Stimulated activated naive CD8-positive, alpha-beta T cell treated with anti-CD3 and anti-CD28 coated beads, Interleukin-15, Interleukin-2, amounts not matched to agents 100 ng/mL and 50 ng/mL, for 24 hours (primary cell): ENCODE measurements around the gene CEP164.

ENCODE experiments used
- H3K27ac Mint-ChIP-seq: one replicate; pipeline ENCODE4 v1.8.0; 2021; ENCODE audit warnings: mild to moderate bottlenecking, mixed read lengths
- H3K27me3 Mint-ChIP-seq: one replicate; pipeline ENCODE4 v1.8.0; 2021; ENCODE audit warnings: mixed read lengths
- H3K36me3 Mint-ChIP-seq: one replicate; pipeline ENCODE4 v1.8.0; 2021; ENCODE audit warnings: low read depth, mixed read lengths
- H3K4me1 Mint-ChIP-seq: one replicate; pipeline ENCODE4 v1.8.0; 2021; ENCODE audit warnings: low read depth, mixed read lengths
- H3K4me3 Mint-ChIP-seq: one replicate; pipeline ENCODE4 v1.8.0; 2021; ENCODE audit warnings: mild to moderate bottlenecking, mixed read lengths
- H3K9me3 Mint-ChIP-seq: one replicate; pipeline ENCODE4 v1.8.0; 2021; ENCODE audit warnings: mixed read lengths

The CEP164 gene

GRCh38 chr11:117299351-117300282 is 28.0 kb upstream of the CEP164 start:
- Mint-ChIP-seq H3K27me3 (no peaks in the 10 kb centered on the region), H3K4me1 (no peaks in the 10 kb centered on the region), H3K27ac (no peak overlapping the region), H3K36me3 (no peaks in the 10 kb centered on the region), H3K9me3 (no peaks in the 10 kb centered on the region), H3K4me3 (no peak overlapping the region)

- no peaks in the 10 kb centered on the region for H3K4me1 Mint-ChIP-seq
- no peaks in the 10 kb centered on the region for H3K27me3 Mint-ChIP-seq
- H3K36me3 Mint-ChIP-seq: no peaks in the 10 kb centered on the region
- no peak overlapping the region for H3K4me3 Mint-ChIP-seq
- no peaks in the 10 kb centered on the region for H3K9me3 Mint-ChIP-seq
- no peak overlapping the region for H3K27ac Mint-ChIP-seq
Measured at GRCh38 chr11:117300283-117300663, 27.4 kb upstream of the CEP164 start.

GRCh38 chr11:117300773-117301172 is 26.9 kb upstream of the CEP164 start:
- Mint-ChIP-seq H3K27ac (no peak overlapping the region), H3K36me3 (no peaks in the 10 kb centered on the region), H3K4me1 (no peaks in the 10 kb centered on the region), H3K27me3 (no peaks in the 10 kb centered on the region), H3K9me3 (no peaks in the 10 kb centered on the region), H3K4me3 (no peak overlapping the region)

- Mint-ChIP-seq H3K27me3 (no peaks in the 10 kb centered on the region), H3K9me3 (no peaks in the 10 kb centered on the region), H3K4me1 (no peaks in the 10 kb centered on the region), H3K4me3 (no peak overlapping the region), H3K27ac (no peak overlapping the region), H3K36me3 (no peaks in the 10 kb centered on the region)
Measured at GRCh38 chr11:117302228-117302627, 25.4 kb upstream of the CEP164 start.

- H3K36me3 Mint-ChIP-seq: no peaks in the 10 kb centered on the region
- H3K4me1 Mint-ChIP-seq: no peaks in the 10 kb centered on the region
- no peak overlapping the region for H3K27ac Mint-ChIP-seq
- no peaks in the 10 kb centered on the region for H3K27me3 Mint-ChIP-seq
- H3K4me3 Mint-ChIP-seq: no peak overlapping the region
- H3K9me3 Mint-ChIP-seq: no peaks in the 10 kb centered on the region
Measured at GRCh38 chr11:117303101-117303500, 24.6 kb upstream of the CEP164 start.

- H3K27me3 Mint-ChIP-seq: no peaks in the 10 kb centered on the region
- H3K27ac Mint-ChIP-seq: no peak overlapping the region
- H3K4me3 Mint-ChIP-seq: no peak overlapping the region
- no peaks in the 10 kb centered on the region for H3K36me3 Mint-ChIP-seq
- no peaks in the 10 kb centered on the region for H3K4me1 Mint-ChIP-seq
- H3K9me3 Mint-ChIP-seq: no peaks in the 10 kb centered on the region
Measured at GRCh38 chr11:117303646-117304315, 23.9 kb upstream of the CEP164 start.

- Mint-ChIP-seq H3K27me3 (no peaks in the 10 kb centered on the region), H3K27ac (no peak overlapping the region), H3K36me3 (no peaks in the 10 kb centered on the region), H3K9me3 (no peaks in the 10 kb centered on the region), H3K4me3 (no peak overlapping the region), H3K4me1 (no peaks in the 10 kb centered on the region)
Measured at GRCh38 chr11:117305145-117305544, 22.5 kb upstream of the CEP164 start.

- no peaks in the 10 kb centered on the region for H3K4me1 Mint-ChIP-seq
- H3K4me3 Mint-ChIP-seq: no peak overlapping the region
- peaks cover 12% of the 10 kb centered on the region for H3K27me3 Mint-ChIP-seq
- no peaks in the 10 kb centered on the region for H3K36me3 Mint-ChIP-seq
- no peaks in the 10 kb centered on the region for H3K9me3 Mint-ChIP-seq
- H3K27ac Mint-ChIP-seq: no peak overlapping the region
Measured at GRCh38 chr11:117309310-117309709, 18.3 kb upstream of the CEP164 start.

GRCh38 chr11:117313091-117313490 is 14.6 kb upstream of the CEP164 start:
- no peaks in the 10 kb centered on the region for H3K9me3 Mint-ChIP-seq
- no peak overlapping the region for H3K27ac Mint-ChIP-seq
- peaks cover 6% of the 10 kb centered on the region for H3K4me1 Mint-ChIP-seq
- H3K27me3 Mint-ChIP-seq: peaks cover 37% of the 10 kb centered on the region
- H3K36me3 Mint-ChIP-seq: no peaks in the 10 kb centered on the region
- no peak overlapping the region for H3K4me3 Mint-ChIP-seq

GRCh38 chr11:117313828-117314768 is 13.6 kb upstream of the CEP164 start:
- Mint-ChIP-seq H3K36me3 (no peaks in the 10 kb centered on the region), H3K27ac (no peak overlapping the region), H3K27me3 (peaks cover 42% of the 10 kb centered on the region), H3K4me3 (peak overlapping the region; percentile 23), H3K9me3 (no peaks in the 10 kb centered on the region), H3K4me1 (peaks cover 6% of the 10 kb centered on the region)

GRCh38 chr11:117314840-117315239 is 12.8 kb upstream of the CEP164 start:
- Mint-ChIP-seq H3K36me3 (no peaks in the 10 kb centered on the region), H3K27me3 (peaks cover 44% of the 10 kb centered on the region), H3K27ac (peak overlapping the region; percentile 16), H3K4me1 (peaks cover 6% of the 10 kb centered on the region), H3K9me3 (no peaks in the 10 kb centered on the region), H3K4me3 (peak overlapping the region; percentile 53)

- no peaks in the 10 kb centered on the region for H3K9me3 Mint-ChIP-seq
Measured at GRCh38 chr11:117315285-117316196, 12.1 kb upstream of the CEP164 start.

GRCh38 chr11:117316197-117316961 is 11.3 kb upstream of the CEP164 start, which contains the start of gene BACE1:
BACE1 (minus strand) TSS chr11:117316256; CDS start chr11:117315795, 461 bp downstream.
- Mint-ChIP-seq H3K4me1 (peaks cover 6% of the 10 kb centered on the region), H3K27ac (peak within 1 kb of the TSS; percentile 16), H3K9me3 (no peaks in the 10 kb centered on the region), H3K4me3 (peak within 1 kb of the TSS; percentile 79), H3K36me3 (no peaks in the 10 kb centered on the region), H3K27me3 (peaks cover 44% of the 10 kb centered on the region)

More at GRCh38 chr11:117315285-117316196, 12.1 kb upstream of the CEP164 start:
- Mint-ChIP-seq H3K36me3 (no peaks in the 10 kb centered on the region), H3K27ac (peak overlapping the region; percentile 16), H3K4me3 (peak overlapping the region; percentile 79), H3K27me3 (peaks cover 44% of the 10 kb centered on the region), H3K4me1 (peaks cover 6% of the 10 kb centered on the region)
